Measurements from ENCODE around the gene RASAL2. TPM values are rescaled to one million over a fixed set of nuclear protein-coding genes. Genes with fewer than 3 reads are reported as not detected.

The RASAL2 gene
- total RNA-seq, 1 donor from 2014 or later: 12.4 TPM

- DNase-seq (ENCODE audit: low read depth) (no peak), FAIRE-seq (no peak)
- no peak for TF ChIP-seq CTCF (IDR thresholded peaks at IDR 0.05; ENCODE audit: insufficient read depth, low read length, severe bottlenecking)
- no peaks in the 10 kb centered on the region for H3K36me3 ChIP-seq (ENCODE audit: control insufficient read depth, insufficient read depth, low read length)
- no peaks in the 10 kb centered on the region for H3K27me3 ChIP-seq (ENCODE audit: control insufficient read depth, insufficient read depth, low read length)
- H3K4me3 ChIP-seq (ENCODE audit: low read depth, low read length): no peak overlapping the region
Measured at GRCh38 chr1:178450871-178451270, 357.0 kb downstream of the RASAL2 start.

- DNase-seq (ENCODE audit: low read depth) (no peak), FAIRE-seq (no peak)
Measured at GRCh38 chr1:178451529-178451928, 357.6 kb downstream of the RASAL2 start.

DNA sequence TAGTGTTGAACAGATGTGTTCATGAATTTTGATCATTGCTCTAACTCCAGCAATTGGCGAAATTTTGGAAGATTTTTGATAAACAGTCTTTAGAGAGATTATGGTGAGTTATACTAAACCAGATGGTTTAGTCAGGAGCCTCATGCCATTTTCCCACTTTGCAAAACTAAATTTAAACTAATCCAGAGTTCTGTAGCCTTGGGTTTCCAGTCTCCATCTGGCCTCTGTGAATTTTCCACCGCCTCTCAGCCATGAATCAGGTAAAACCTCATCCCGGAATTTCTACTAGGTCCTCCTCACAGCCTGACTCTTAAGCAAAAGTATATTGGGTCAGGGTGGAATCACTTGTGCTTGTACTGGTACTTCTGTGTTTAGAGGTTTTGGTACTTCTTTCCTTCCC lies 358.1 kb downstream of the RASAL2 start:
- H3K36me3 ChIP-seq (ENCODE audit: control insufficient read depth, insufficient read depth, low read length): no peaks in the 10 kb centered on the region
- H3K4me3 ChIP-seq (ENCODE audit: low read depth, low read length): no peak overlapping the region
- TF ChIP-seq CTCF (IDR thresholded peaks at IDR 0.05; ENCODE audit: insufficient read depth, low read length, severe bottlenecking): no peak
- H3K27me3 ChIP-seq (ENCODE audit: control insufficient read depth, insufficient read depth, low read length): no peaks in the 10 kb centered on the region
- FAIRE-seq: no peak
- DNase-seq (ENCODE audit: low read depth): no peak

More at GRCh38 chr1:178451529-178451928, 357.6 kb downstream of the RASAL2 start:
- H3K27me3 ChIP-seq (ENCODE audit: control insufficient read depth, insufficient read depth, low read length): no peaks in the 10 kb centered on the region
- TF ChIP-seq CTCF (IDR thresholded peaks at IDR 0.05; ENCODE audit: insufficient read depth, low read length, severe bottlenecking): no peak
- H3K36me3 ChIP-seq (ENCODE audit: control insufficient read depth, insufficient read depth, low read length): no peaks in the 10 kb centered on the region
- no peak overlapping the region for H3K4me3 ChIP-seq (ENCODE audit: low read depth, low read length)

GRCh38 chr1:178456472-178456871 lies 362.6 kb downstream of the RASAL2 start:
- DNase-seq (ENCODE audit: low read depth): no peak
- no peak for FAIRE-seq
- Histone ChIP-seq H3K36me3 (ENCODE audit: control insufficient read depth, insufficient read depth, low read length) (peaks cover 4% of the 10 kb centered on the region), H3K4me3 (ENCODE audit: low read depth, low read length) (no peak overlapping the region), H3K27me3 (ENCODE audit: control insufficient read depth, insufficient read depth, low read length) (no peaks in the 10 kb centered on the region)
- TF ChIP-seq CTCF (IDR thresholded peaks at IDR 0.05; ENCODE audit: insufficient read depth, low read length, severe bottlenecking): no peak

- H3K36me3 ChIP-seq (ENCODE audit: control insufficient read depth, insufficient read depth, low read length): peaks cover 4% of the 10 kb centered on the region
- H3K27me3 ChIP-seq (ENCODE audit: control insufficient read depth, insufficient read depth, low read length): no peaks in the 10 kb centered on the region
- no peak for TF ChIP-seq CTCF (IDR thresholded peaks at IDR 0.05; ENCODE audit: insufficient read depth, low read length, severe bottlenecking)
- DNase-seq (ENCODE audit: low read depth) (no peak), FAIRE-seq (no peak)
- H3K4me3 ChIP-seq (ENCODE audit: low read depth, low read length): no peak overlapping the region
Measured at GRCh38 chr1:178457651-178458050, 363.7 kb downstream of the RASAL2 start.

DNA sequence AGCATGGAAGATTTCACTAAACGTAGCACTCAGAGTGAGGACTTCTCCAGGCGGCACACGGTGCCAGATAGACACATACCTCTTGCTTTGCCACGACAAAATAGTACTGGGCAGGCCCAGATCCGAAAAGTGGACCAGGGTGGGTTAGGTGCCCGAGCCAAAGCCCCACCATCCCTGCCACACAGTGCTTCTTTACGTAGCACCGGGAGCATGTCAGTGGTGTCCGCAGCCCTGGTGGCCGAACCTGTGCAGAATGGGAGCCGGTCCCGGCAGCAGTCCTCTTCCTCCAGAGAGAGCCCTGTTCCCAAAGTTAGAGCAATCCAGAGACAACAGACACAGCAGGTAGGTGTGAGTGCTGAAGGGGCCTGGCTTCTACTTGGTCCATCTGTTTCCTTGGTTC lies 364.3 kb downstream of the RASAL2 start:
- no peak for TF ChIP-seq CTCF (IDR thresholded peaks at IDR 0.05; ENCODE audit: insufficient read depth, low read length, severe bottlenecking)
- FAIRE-seq (no peak), DNase-seq (ENCODE audit: low read depth) (no peak)
- Histone ChIP-seq H3K27me3 (ENCODE audit: control insufficient read depth, insufficient read depth, low read length) (no peaks in the 10 kb centered on the region), H3K36me3 (ENCODE audit: control insufficient read depth, insufficient read depth, low read length) (peaks cover 4% of the 10 kb centered on the region), H3K4me3 (ENCODE audit: low read depth, low read length) (no peak overlapping the region)
